ENCODE results near the gene SPTBN1. TPM values are rescaled to one million over a fixed set of nuclear protein-coding genes. Genes with fewer than 3 reads are reported as not detected.

The SPTBN1 gene
- total RNA-seq, result 357 and 427 TPM in 2 replicates

DNA sequence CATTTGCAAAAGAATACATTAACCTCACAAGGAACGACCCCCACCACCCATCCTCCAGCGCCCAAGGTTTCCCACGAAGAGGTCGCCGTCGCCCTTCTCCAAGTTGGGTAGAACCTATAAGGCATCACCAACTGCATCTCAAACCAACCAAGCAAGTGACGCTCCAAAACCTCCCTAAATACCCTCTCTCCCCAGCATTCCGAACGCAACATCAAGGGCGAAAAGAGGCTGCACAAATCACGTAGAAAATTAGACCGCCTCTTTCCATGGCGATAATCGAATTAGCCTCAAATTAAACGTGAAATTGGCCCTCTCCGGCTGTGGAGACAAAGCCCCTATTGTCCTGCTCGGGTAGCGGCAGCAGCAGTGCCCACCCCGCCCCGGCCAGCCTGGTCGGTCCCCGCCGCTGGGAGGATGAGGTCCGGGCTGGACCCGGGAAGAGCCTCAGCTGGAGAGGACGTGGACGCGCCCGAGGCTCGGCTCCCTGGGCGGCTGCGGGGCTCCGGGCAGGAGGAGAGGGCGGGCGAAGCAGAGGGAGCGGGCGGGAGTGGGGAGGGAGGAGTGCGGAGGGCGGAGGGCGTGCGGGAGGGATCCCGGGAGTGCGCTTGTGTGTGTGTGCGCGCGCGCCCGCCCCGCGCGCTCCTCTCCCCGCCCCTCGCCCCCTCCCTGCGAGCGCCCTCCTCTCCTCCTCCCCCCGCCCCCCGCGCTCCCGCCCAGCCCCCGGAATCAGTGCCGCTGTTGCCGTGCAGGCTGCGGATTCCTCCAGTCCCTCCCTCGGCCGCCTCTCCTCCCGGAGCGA is at the start of gene SPTBN1:
TSS of gene SPTBN1 (plus strand) at position 765 of the 799 bp plus-strand sequence. CDS start 70,092 bp downstream, outside the sequence.

Other genes with a start within 250 kb of the SPTBN1 start
- gene TSPYL6, start 200.1 kb upstream of the SPTBN1 start, total RNA-seq, result not detected in 2 replicates

Measured in nasal cavity respiratory epithelium epithelial cell of viscerocranial mucosa (primary cell).